ENCODE results near the gene INO80C.

The INO80C gene

GRCh38 chr18:35426786-35427185, 71.0 kb downstream of the INO80C start:
- no peak for DNase-seq (ENCODE audit: low read depth)

- DNase-seq (ENCODE audit: low read depth), result no peak
Measured at GRCh38 chr18:35424356-35424755, 73.4 kb downstream of the INO80C start.

- DNase-seq (ENCODE audit: low read depth), result no peak
Measured at GRCh38 chr18:35422237-35422636, 75.5 kb downstream of the INO80C start.

GRCh38 chr18:35418610-35419009, 79.2 kb downstream of the INO80C start:
- DNase-seq (ENCODE audit: low read depth), result no peak
